H1 (cell line): ENCODE results near the gene TMEM221.

Source experiments
- NRF1 ChIP-seq: IDR thresholded peaks from 2 replicates; pipeline ENCODE4 v1.6.1; 2011; ENCODE audit warnings: mild to moderate bottlenecking, low read depth, low read length, improper control_type of control experiment
- POLR2A ChIP-seq, 2 experiments: IDR thresholded peaks; 1 replicate in 1 of 2; 2 replicates in 1 of 2; pipeline ENCODE4 v1.6.1; 2011; ENCODE audit warnings: low read depth in 2 of 2, low read length in 2 of 2, mild to moderate bottlenecking in 2 of 2; ENCODE audit errors: control extremely low read depth in 1 of 2
- RFX5 ChIP-seq: IDR thresholded peaks from 2 replicates; pipeline ENCODE4 v1.6.1; 2011; ENCODE audit warnings: low read depth, low read length, improper control_type of control experiment, borderline replicate concordance
- SIX5 ChIP-seq: IDR thresholded peaks from 2 replicates; pipeline ENCODE4 v1.6.1; 2011; ENCODE audit warnings: mild to moderate bottlenecking, low read depth, low read length
- TEAD4 ChIP-seq: IDR thresholded peaks from 2 replicates; pipeline ENCODE4 v1.6.1; 2012; ENCODE audit warnings: low read depth, low read length, inconsistent platforms, mixed read lengths
- YY1 ChIP-seq: IDR thresholded peaks from 2 replicates; pipeline ENCODE4 v1.6.1; 2011; ENCODE audit warnings: low read depth, mild to moderate bottlenecking, low read length
- TF ChIP-seq, protein P1 (sequence below), 3 experiments: IDR thresholded peaks; 1 replicate in 2 of 3; 2 replicates in 1 of 3; pipeline versions ENCODE4 v1.5.1 to v1.6.1; 2011; ENCODE audit warnings: low read length in 3 of 3, mild to moderate bottlenecking in 3 of 3, inconsistent platforms in 2 of 3, low read depth in 1 of 3, moderate library complexity in 1 of 3; ENCODE audit not compliant: insufficient read depth in 1 of 3; ENCODE audit errors: control extremely low read depth in 1 of 3
- TF ChIP-seq, protein P2 (sequence below): IDR thresholded peaks from 2 replicates; pipeline ENCODE4 v1.6.1; 2011; ENCODE audit warnings: low read length, improper control_type of control experiment
- TF ChIP-seq, protein P3 (sequence below): IDR thresholded peaks from 2 replicates; pipeline ENCODE4 v1.6.1; 2012; ENCODE audit warnings: low read length, inconsistent platforms

DNA sequence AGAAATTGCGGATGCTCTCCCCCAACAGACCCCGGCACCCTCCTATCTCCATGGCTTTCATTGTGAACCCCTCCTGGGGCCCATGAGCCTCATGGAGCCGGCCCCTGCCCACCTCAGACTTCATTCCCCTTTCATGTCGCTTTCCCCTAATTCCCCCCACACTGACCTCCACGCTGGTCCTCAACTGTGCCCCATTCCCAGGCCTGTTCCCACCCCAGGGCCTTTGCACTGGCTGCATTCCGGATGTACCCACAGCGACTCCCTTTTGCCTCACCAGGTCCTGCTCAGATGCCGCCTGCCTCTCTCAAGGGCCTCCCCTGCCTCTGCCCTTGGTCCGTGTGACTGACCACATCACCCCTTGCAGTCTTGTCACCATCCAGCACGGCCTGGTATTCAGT, 35.1 kb upstream of the TMEM221 start:
- no peak for TF ChIP-seq SIX5
- no peak for TF ChIP-seq RFX5
- TF ChIP-seq NRF1 = no peak
- TF ChIP-seq, protein P1, sequence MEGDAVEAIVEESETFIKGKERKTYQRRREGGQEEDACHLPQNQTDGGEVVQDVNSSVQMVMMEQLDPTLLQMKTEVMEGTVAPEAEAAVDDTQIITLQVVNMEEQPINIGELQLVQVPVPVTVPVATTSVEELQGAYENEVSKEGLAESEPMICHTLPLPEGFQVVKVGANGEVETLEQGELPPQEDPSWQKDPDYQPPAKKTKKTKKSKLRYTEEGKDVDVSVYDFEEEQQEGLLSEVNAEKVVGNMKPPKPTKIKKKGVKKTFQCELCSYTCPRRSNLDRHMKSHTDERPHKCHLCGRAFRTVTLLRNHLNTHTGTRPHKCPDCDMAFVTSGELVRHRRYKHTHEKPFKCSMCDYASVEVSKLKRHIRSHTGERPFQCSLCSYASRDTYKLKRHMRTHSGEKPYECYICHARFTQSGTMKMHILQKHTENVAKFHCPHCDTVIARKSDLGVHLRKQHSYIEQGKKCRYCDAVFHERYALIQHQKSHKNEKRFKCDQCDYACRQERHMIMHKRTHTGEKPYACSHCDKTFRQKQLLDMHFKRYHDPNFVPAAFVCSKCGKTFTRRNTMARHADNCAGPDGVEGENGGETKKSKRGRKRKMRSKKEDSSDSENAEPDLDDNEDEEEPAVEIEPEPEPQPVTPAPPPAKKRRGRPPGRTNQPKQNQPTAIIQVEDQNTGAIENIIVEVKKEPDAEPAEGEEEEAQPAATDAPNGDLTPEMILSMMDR (IDR thresholded peaks at IDR 0.05; ENCODE audit: control extremely low read depth in 1 of 3, insufficient read depth in 1 of 3, low read depth in 1 of 3, low read length in 3 of 3) = no peak
- no peak for TF ChIP-seq TEAD4
- no peak for TF ChIP-seq YY1
- TF ChIP-seq POLR2A (IDR thresholded peaks at IDR 0.05; ENCODE audit: control extremely low read depth in 1 of 2, low read depth in 2 of 2, low read length in 2 of 2) = no peak
- TF ChIP-seq, protein P2, sequence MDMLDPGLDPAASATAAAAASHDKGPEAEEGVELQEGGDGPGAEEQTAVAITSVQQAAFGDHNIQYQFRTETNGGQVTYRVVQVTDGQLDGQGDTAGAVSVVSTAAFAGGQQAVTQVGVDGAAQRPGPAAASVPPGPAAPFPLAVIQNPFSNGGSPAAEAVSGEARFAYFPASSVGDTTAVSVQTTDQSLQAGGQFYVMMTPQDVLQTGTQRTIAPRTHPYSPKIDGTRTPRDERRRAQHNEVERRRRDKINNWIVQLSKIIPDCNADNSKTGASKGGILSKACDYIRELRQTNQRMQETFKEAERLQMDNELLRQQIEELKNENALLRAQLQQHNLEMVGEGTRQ = no peak
- TF ChIP-seq, protein P3, sequence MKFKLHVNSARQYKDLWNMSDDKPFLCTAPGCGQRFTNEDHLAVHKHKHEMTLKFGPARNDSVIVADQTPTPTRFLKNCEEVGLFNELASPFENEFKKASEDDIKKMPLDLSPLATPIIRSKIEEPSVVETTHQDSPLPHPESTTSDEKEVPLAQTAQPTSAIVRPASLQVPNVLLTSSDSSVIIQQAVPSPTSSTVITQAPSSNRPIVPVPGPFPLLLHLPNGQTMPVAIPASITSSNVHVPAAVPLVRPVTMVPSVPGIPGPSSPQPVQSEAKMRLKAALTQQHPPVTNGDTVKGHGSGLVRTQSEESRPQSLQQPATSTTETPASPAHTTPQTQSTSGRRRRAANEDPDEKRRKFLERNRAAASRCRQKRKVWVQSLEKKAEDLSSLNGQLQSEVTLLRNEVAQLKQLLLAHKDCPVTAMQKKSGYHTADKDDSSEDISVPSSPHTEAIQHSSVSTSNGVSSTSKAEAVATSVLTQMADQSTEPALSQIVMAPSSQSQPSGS = no peak
